Measurements from ENCODE around the gene CDYL.

- TF ChIP-seq EZH2 (IDR thresholded peaks at IDR 0.05; ENCODE audit: borderline replicate concordance, low read length) (no peak), CTCF (conservative IDR thresholded peaks at IDR 0.05 in 1 of 2, IDR thresholded peaks at IDR 0.05 in 1 of 2; ENCODE audit: extremely low read depth in 1 of 2, insufficient read depth in 1 of 2, low read depth in 1 of 2, low read length in 2 of 2) (no peak)
Observed at GRCh38 chr6:4999586-4999985, 223.4 kb downstream of the CDYL start.
